Sigmoid colon (tissue), 4 donors: ENCODE measurements around the gene SIX1.

Experiments
- CTCF ChIP-seq, 4 experiments: fragments of 450-650 bp in 3 of 4; fragments of 200-600 bp in 1 of 4; IDR thresholded peaks; one replicate each; pipeline ENCODE4 v1.5.1; 2016 to 2019; ENCODE audit warnings: antibody characterized with exemption in 4 of 4, mild to moderate bottlenecking in 3 of 4, moderate library complexity in 2 of 4
- EP300 ChIP-seq, 4 donors: sonication (generic); formaldehyde crosslinking; IDR thresholded peaks; one replicate each; pipeline ENCODE4 v1.6.1; 2017; ENCODE audit warnings: antibody characterized with exemption in 4 of 4

GRCh38 chr14:60622210-60622916, 26.9 kb downstream of the SIX1 start:
- TF ChIP-seq CTCF (IDR thresholded peaks at IDR 0.05) (no peak), EP300 (IDR thresholded peaks at IDR 0.05) (no peak)
